Stomach (tissue), 9 donors: Measurements from ENCODE around the gene PELI2. TPM values are rescaled to one million over a fixed set of nuclear protein-coding genes. Genes with fewer than 3 reads are reported as not detected.

Experiments
- DNase-seq, 2 donors: peaks; one replicate each; pipeline versions ENCODE4 v3.0.0 to v3.0.0-alpha.2; 2013 to 2019
- H3K27ac ChIP-seq, 5 donors: fragments of 200-600 bp in 4 of 5; sonication (generic) in 4 of 5; one replicate each; pipeline ENCODE4 v1.5.1; 2013 to 2019; ENCODE audit warnings: mild to moderate bottlenecking in 1 of 5, moderate library complexity in 1 of 5
- H3K27me3 ChIP-seq, 3 donors: fragments of 200-600 bp; sonication (generic); one replicate each; pipeline ENCODE4 v1.5.1; 2017 to 2019; ENCODE audit warnings: mixed run types in 1 of 3
- H3K36me3 ChIP-seq, 4 donors: fragments of 200-600 bp; sonication (generic); 1 replicate in 3 of 4; 2 replicates in 1 of 4; pipeline ENCODE4 v1.5.1; 2016 to 2019
- H3K4me1 ChIP-seq, 4 donors: fragments of 200-600 bp; sonication (generic); one replicate each; pipeline ENCODE4 v1.5.1; 2016 to 2019
- H3K4me3 ChIP-seq, 4 donors: fragments of 200-600 bp; sonication (generic) in 3 of 4; one replicate each; pipeline ENCODE4 v1.5.1; 2016 to 2019; ENCODE audit warnings: mild to moderate bottlenecking in 1 of 4
- H3K9me3 ChIP-seq, 4 donors: fragments of 200-600 bp; sonication (generic); one replicate each; pipeline ENCODE4 v1.5.1; 2016 to 2019
- EP300 ChIP-seq: sonication (generic); formaldehyde crosslinking; IDR thresholded peaks from one replicate; pipeline ENCODE4 v1.6.1; 2017; ENCODE audit warnings: antibody characterized with exemption
- POLR2A ChIP-seq, 4 donors: fragments of 450-650 bp; IDR thresholded peaks; one replicate each; pipeline ENCODE4 v1.6.1; 2016; ENCODE audit warnings: antibody characterized with exemption in 4 of 4, control low read depth in 2 of 4, mild to moderate bottlenecking in 1 of 4, moderate library complexity in 1 of 4
- POLR2AphosphoS5 ChIP-seq, 3 donors: sonication (generic); formaldehyde crosslinking; IDR thresholded peaks; one replicate each; pipeline ENCODE4 v1.6.1; 2016; ENCODE audit warnings: antibody characterized with exemption in 3 of 3
- WGBS, 5 donors: extraction: QIAGEN DNeasy Blood & Tissue Kit in 3 of 5; methylation state at CpG; one replicate each; pipeline versions ENCODE4 v1.1.5 to v1.1.7; 2013 to 2018; 5-methylcytosine and 5-hydroxymethylcytosine counted together
- intact Hi-C: fragments of 100-400 bp; cut with DNase I; formaldehyde crosslinking; loops from one replicate; pipeline ENCODE4 v1.15.1; 2023; ENCODE audit warnings: low total_unique reads
- polyA plus RNA-seq, 3 donors: library from polyadenylated mRNA; stranded (reverse); fragments of 200-250 nt; gene quantifications; one replicate each; pipeline ENCODE4 v1.2.3, GENCODE V29; 2013
- total RNA-seq, 5 donors: library from RNA; depleted of rRNA; stranded (reverse); fragments of >200 nt; gene quantifications; one replicate each; pipeline versions ENCODE4 v1.1.0 to v1.2.3, GENCODE V29; 2014 to 2016
- TF ChIP-seq, protein P1 (sequence below), 7 experiments: fragments of 450-650 bp in 4 of 7; fragments of 200-600 bp in 3 of 7; sonication (generic) in 3 of 7; IDR thresholded peaks; one replicate each; pipeline ENCODE4 v1.5.1; 2016 to 2019; ENCODE audit warnings: antibody characterized with exemption in 7 of 7, control low read depth in 2 of 7, mild to moderate bottlenecking in 1 of 7
- donor health status: healthy with polysubstance abuse.
- donor health status: Bipolar disorder and iron deficiency.
- donor health status: healthy.

PELI2 gene
- total and polyA plus RNA-seq, 8 donors, result 3.0 to 48.3 (median 10.6) TPM

DNA sequence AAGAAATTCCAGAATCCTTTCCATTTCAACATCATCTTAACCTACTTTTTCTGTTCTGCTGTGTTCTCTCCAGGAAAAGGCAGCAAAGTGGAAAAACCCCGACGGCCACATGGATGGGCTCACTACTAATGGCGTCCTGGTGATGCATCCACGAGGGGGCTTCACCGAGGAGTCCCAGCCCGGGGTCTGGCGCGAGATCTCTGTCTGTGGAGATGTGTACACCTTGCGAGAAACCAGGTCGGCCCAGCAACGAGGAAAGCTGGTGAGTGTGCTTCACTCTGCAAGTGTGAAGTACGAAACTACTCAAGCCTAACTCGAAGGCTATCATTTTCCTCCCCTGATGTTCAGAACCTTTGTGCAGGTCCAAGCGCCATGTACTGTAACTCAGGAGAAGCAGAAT, 172.0 kb downstream of the PELI2 start:
- H3K36me3 ChIP-seq, result peaks cover 12 to 53% (median 39%) of the 10 kb centered on the region in 4 donors
- intact Hi-C loops, result no loop called here
- TF ChIP-seq, protein P1, sequence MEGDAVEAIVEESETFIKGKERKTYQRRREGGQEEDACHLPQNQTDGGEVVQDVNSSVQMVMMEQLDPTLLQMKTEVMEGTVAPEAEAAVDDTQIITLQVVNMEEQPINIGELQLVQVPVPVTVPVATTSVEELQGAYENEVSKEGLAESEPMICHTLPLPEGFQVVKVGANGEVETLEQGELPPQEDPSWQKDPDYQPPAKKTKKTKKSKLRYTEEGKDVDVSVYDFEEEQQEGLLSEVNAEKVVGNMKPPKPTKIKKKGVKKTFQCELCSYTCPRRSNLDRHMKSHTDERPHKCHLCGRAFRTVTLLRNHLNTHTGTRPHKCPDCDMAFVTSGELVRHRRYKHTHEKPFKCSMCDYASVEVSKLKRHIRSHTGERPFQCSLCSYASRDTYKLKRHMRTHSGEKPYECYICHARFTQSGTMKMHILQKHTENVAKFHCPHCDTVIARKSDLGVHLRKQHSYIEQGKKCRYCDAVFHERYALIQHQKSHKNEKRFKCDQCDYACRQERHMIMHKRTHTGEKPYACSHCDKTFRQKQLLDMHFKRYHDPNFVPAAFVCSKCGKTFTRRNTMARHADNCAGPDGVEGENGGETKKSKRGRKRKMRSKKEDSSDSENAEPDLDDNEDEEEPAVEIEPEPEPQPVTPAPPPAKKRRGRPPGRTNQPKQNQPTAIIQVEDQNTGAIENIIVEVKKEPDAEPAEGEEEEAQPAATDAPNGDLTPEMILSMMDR (IDR thresholded peaks at IDR 0.05), result no peak
- TF ChIP-seq POLR2A (IDR thresholded peaks at IDR 0.05), result no peak
- no peak for TF ChIP-seq EP300
- TF ChIP-seq POLR2AphosphoS5 (IDR thresholded peaks at IDR 0.05), result no peak
- no peaks in the 10 kb centered on the region for H3K4me1 ChIP-seq
- H3K4me3 ChIP-seq, result no peak overlapping the region
- no peaks in the 10 kb centered on the region for H3K9me3 ChIP-seq
- H3K27me3 ChIP-seq, result no peaks in the 10 kb centered on the region
- WGBS, 5 donors, result 95 to 98% (median 96%) methylated on average over 14 of the region's 14 CpGs
- no peak for DNase-seq
- no peak overlapping the region for H3K27ac ChIP-seq

DNA sequence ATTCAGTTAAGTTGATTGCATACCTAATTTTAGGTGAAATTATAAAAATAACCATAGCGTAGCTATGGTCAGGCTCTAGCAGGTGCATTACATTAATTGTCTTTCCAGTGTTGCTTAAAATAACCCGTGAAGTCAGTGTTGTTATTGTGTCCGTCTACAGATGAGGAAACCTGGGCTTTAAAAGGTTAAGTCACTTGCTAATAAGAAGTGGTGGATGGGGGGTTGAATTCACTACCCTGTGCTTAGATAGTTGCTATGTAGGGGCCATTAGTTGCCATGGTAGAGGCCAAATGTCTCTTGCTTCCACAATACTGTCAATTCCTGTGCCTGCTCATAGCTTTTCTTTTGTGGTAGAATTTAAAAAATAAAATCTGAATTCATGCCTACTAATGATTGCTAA, 174.8 kb downstream of the PELI2 start:
- no peak overlapping the region for H3K4me3 ChIP-seq
- no peak for TF ChIP-seq EP300
- no peak for TF ChIP-seq POLR2AphosphoS5 (IDR thresholded peaks at IDR 0.05)
- TF ChIP-seq POLR2A (IDR thresholded peaks at IDR 0.05), result no peak
- TF ChIP-seq, protein P1 (IDR thresholded peaks at IDR 0.05), result no peak
- H3K4me1 ChIP-seq, result no peaks in the 10 kb centered on the region
- peaks cover 12 to 74% (median 53%) of the 10 kb centered on the region in 4 donors for H3K36me3 ChIP-seq
- WGBS, 5 donors, result 75 to 95% (median 91%) methylated on average over 3 of the region's 3 CpGs
- no peaks in the 10 kb centered on the region for H3K27me3 ChIP-seq
- no peak overlapping the region for H3K27ac ChIP-seq
- intact Hi-C loops, result no loop called here
- no peaks in the 10 kb centered on the region for H3K9me3 ChIP-seq
- DNase-seq, result peak in 1 of 2 donors; percentile 44

DNA sequence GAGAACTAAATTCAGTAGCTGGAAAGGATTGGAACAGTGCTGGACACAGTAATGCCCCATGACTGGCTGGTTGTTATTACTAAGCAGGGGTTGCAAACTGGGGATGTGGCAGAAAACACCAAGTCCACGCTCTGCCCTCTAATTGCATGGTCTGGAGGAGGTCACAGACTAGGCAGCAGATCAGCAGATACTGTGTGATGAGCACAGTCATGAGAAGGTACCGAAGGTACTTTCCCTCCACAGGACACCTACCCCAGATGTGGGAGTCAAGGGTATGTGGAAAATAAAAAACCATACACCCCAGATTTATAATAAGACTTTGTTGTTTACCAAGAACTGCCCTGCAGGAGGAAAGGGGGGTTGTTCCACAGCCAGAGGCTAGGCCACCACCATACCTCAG, 175.3 kb downstream of the PELI2 start:
- intact Hi-C loops, result no loop called here

DNA sequence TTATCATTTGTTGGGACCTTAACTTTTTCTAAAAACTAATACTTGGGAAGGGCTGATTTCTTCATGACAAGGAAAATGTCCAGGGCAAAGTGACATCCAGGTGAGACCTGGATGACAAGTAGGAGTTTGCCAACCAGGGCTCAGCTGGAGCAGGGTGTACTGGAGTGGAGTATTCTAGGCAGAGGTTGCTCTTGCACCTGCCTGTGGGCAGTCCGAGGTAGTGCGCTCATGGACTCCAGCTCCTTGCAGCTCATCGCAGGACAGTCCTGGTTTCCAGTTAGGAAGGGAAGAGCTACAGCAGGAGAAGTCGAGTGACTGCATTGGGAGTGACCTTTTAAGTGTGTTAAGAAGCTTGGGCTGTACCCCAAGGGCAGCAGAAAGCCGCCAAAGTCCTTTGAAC, 175.9 kb downstream of the PELI2 start:
- no peak overlapping the region for H3K27ac ChIP-seq
- 82 to 94% (median 89%) methylated on average over 5 of the region's 5 CpGs for WGBS, 5 donors
- H3K4me1 ChIP-seq, result no peaks in the 10 kb centered on the region
- H3K9me3 ChIP-seq, result no peaks in the 10 kb centered on the region
- TF ChIP-seq POLR2A (IDR thresholded peaks at IDR 0.05) (no peak), POLR2AphosphoS5 (IDR thresholded peaks at IDR 0.05) (no peak), EP300 (no peak)
- TF ChIP-seq, protein P1 (IDR thresholded peaks at IDR 0.05), result no peak
- intact Hi-C loops, result no loop called here
- H3K4me3 ChIP-seq, result no peak overlapping the region
- H3K36me3 ChIP-seq, result peaks cover 12 to 62% (median 45%) of the 10 kb centered on the region in 4 donors
- H3K27me3 ChIP-seq, result no peaks in the 10 kb centered on the region
- DNase-seq, result no peak

More for the DNA sequence above, 175.3 kb downstream of the PELI2 start:
- no peaks in the 10 kb centered on the region for H3K9me3 ChIP-seq
- no peak overlapping the region for H3K27ac ChIP-seq
- no peak overlapping the region for H3K4me3 ChIP-seq
- H3K4me1 ChIP-seq, result no peaks in the 10 kb centered on the region
- no peaks in the 10 kb centered on the region for H3K27me3 ChIP-seq
- 91 to 100% (median 94%) methylated on average over 2 of the region's 2 CpGs for WGBS, 5 donors
- TF ChIP-seq, protein P1 (IDR thresholded peaks at IDR 0.05), result no peak
- TF ChIP-seq POLR2AphosphoS5 (IDR thresholded peaks at IDR 0.05) (no peak), POLR2A (IDR thresholded peaks at IDR 0.05) (no peak), EP300 (no peak)
- H3K36me3 ChIP-seq, result peaks cover 12 to 69% (median 48%) of the 10 kb centered on the region in 4 donors
- no peak for DNase-seq
